Vagina (tissue), 2 donors: ENCODE data around the gene GPBP1L1. TPM values are rescaled to one million over a fixed set of nuclear protein-coding genes. Genes with fewer than 3 reads are reported as not detected.
A peak's percentile ranks its signal among the peaks of the same experiment; 100 is the strongest.

ENCODE experiments used
- DNase-seq, 2 donors: peaks; one replicate each; pipeline ENCODE4 v3.0.0-alpha.2; 2017; ENCODE audit errors: extremely low spot score in 2 of 2
- H3K27ac ChIP-seq: fragments of 200-600 bp; sonication (generic); one replicate; pipeline ENCODE4 v1.5.1; 2019
- H3K27me3 ChIP-seq: fragments of 200-600 bp; sonication (generic); one replicate; pipeline ENCODE4 v1.5.1; 2019
- H3K36me3 ChIP-seq, 2 donors: fragments of 200-600 bp; sonication (generic); one replicate each; pipeline ENCODE4 v1.5.1; 2017 to 2019
- H3K4me1 ChIP-seq: fragments of 200-600 bp; sonication (generic); one replicate; pipeline ENCODE4 v1.5.1; 2019
- H3K4me3 ChIP-seq, 2 donors: fragments of 200-600 bp; sonication (generic); 1 replicate in 1 of 2; 2 replicates in 1 of 2; pipeline ENCODE4 v1.5.1; 2016 to 2019
- H3K9me3 ChIP-seq: fragments of 200-600 bp; sonication (generic); one replicate; pipeline ENCODE4 v1.5.1; 2019
- CTCF ChIP-seq, 3 experiments: fragments of 450-650 bp in 2 of 3; fragments of 200-600 bp in 1 of 3; sonication (generic) in 1 of 3; IDR thresholded peaks; one replicate each; pipeline ENCODE4 v1.5.1; 2017 to 2019; ENCODE audit warnings: antibody characterized with exemption in 3 of 3, mild to moderate bottlenecking in 2 of 3, moderate library complexity in 2 of 3
- POLR2A ChIP-seq, 2 donors: fragments of 450-650 bp; IDR thresholded peaks; one replicate each; pipeline ENCODE4 v1.6.1; 2017; ENCODE audit warnings: antibody characterized with exemption in 2 of 2, mild to moderate bottlenecking in 2 of 2, moderate library complexity in 2 of 2
- POLR2AphosphoS5 ChIP-seq, 2 donors: sonication (generic); formaldehyde crosslinking; IDR thresholded peaks; one replicate each; pipeline ENCODE4 v1.9.0; 2017; ENCODE audit warnings: antibody characterized with exemption in 2 of 2, mild to moderate bottlenecking in 2 of 2, low read depth in 1 of 2; ENCODE audit not compliant: insufficient read depth in 1 of 2
- intact Hi-C: fragments of 100-400 bp; cut with DNase I; formaldehyde crosslinking; loops from one replicate; pipeline ENCODE4 v1.15.1; 2023
- small RNA-seq: library from RNA; depleted of rRNA; stranded (forward); fragments of <200 nt; gene quantifications from one replicate; pipeline ENCODE3, GENCODE V24; 2016
- total RNA-seq: library from RNA; depleted of rRNA; stranded (reverse); fragments of >200 nt; gene quantifications from one replicate; pipeline ENCODE4 v1.2.3, GENCODE V29; 2016

GPBP1L1 gene
- total RNA-seq, 1 donor from 2014 or later = 109 TPM

- H3K27me3 ChIP-seq = no peaks in the 10 kb centered on the region
- H3K4me3 ChIP-seq = peak overlapping the region; percentile 86 to 100
- no peaks in the 10 kb centered on the region for H3K9me3 ChIP-seq
- H3K4me1 ChIP-seq = peaks cover 30% of the 10 kb centered on the region
- peak overlapping the region; percentile 92 for H3K27ac ChIP-seq
- intact Hi-C loops = no loop called here
- TF ChIP-seq POLR2AphosphoS5 (IDR thresholded peaks at IDR 0.05; ENCODE audit: insufficient read depth in 1 of 2, low read depth in 1 of 2) = no peak
- no peak for TF ChIP-seq POLR2A (IDR thresholded peaks at IDR 0.05)
- no peak for TF ChIP-seq CTCF (IDR thresholded peaks at IDR 0.05)
- H3K36me3 ChIP-seq = no peaks in the 10 kb centered on the region
- peak in 1 of 2 donors; percentile 98 for DNase-seq
Observed at GRCh38 chr1:45583264-45583665, 103.1 kb downstream of the GPBP1L1 start.

Small RNA genes lying within 50 kb of the gene (small RNA-seq; reads per million reads assigned to genes)
- gene AL355480.1 (not detected), gene AL355480.2 (not detected), gene AL355480.3 (not detected), gene AL355480.4 (not detected)

Other genes starting within 250 kb of the GPBP1L1 start
- gene TESK2, start 195.4 kb downstream of the GPBP1L1 start, total RNA-seq = 13.5 TPM
- gene CCDC163, start 186.5 kb downstream of the GPBP1L1 start, total RNA-seq = not detected
- 3.2 TPM for gene MMACHC, start 186.2 kb downstream of the GPBP1L1 start, total RNA-seq
- gene PRDX1, start 164.6 kb downstream of the GPBP1L1 start, total RNA-seq = 239 TPM
- gene AKR1A1, start 135.7 kb downstream of the GPBP1L1 start, total RNA-seq = 80.3 TPM
- gene NASP, start 102.5 kb downstream of the GPBP1L1 start, total RNA-seq = 57.9 TPM
- gene CCDC17, start 62.5 kb downstream of the GPBP1L1 start, total RNA-seq = 1.5 TPM
- gene TMEM69, start 1.6 kb upstream of the GPBP1L1 start, total RNA-seq = 13.3 TPM
- gene IPP, start 64.1 kb upstream of the GPBP1L1 start, total RNA-seq = 5.6 TPM
- 28.2 TPM for gene MAST2, start 117.1 kb upstream of the GPBP1L1 start, total RNA-seq